HepG2 (cell line): ENCODE data around the gene ZNF544. TPM values are rescaled to one million over a fixed set of nuclear protein-coding genes. Genes with fewer than 3 reads are reported as not detected.
"Not testable (repeated sequence)": the region's sequence is repeated elsewhere in the genome, so short reads cannot be mapped to it uniquely, and the experiment has no call there.

Experiments used
- ATAC-seq: fragments of 200-7000 bp; cut with Tn5 transposase; 3 replicates; pipeline ENCODE4 v1.9.1; 2020; ENCODE audit warnings: mild to moderate bottlenecking, moderate library complexity
- BruUV-seq: library from RNA; stranded (reverse); fragments of 400-500 nt; replicated peaks from 2 replicates; lab custom pipeline; 2021; lab: Mats Ljungman, UMichigan
- CTCF ChIA-PET: fragments of 300-600 bp; formaldehyde crosslinking; extraction: SDS; loops from one replicate; lab custom pipeline; 2021; ENCODE audit warnings: low total read pairs, inconsistent platforms, low intra/inter-chr PET ratio; lab: Yijun Ruan, JAX
- POLR2A ChIA-PET: fragments of 350-600 bp; sonication (Branson Sonifier 250); formaldehyde crosslinking; loops from one replicate; lab custom pipeline; 2020; ENCODE audit warnings: antibody characterized with exemption, inconsistent platforms; lab: Yijun Ruan, JAX
- DNase-seq: peaks from one replicate; pipeline ENCODE4 v3.0.0-alpha.2; 2015; ENCODE audit warnings: low spot score
- FAIRE-seq: peaks from 3 replicates; lab custom pipeline; 2011; peaks lifted over from hg19 to GRCh38; lab: Jason Lieb, UNC
- H2AFZ ChIP-seq: one replicate; pipeline ENCODE4 v1.6.1; 2011; ENCODE audit warnings: low read length, inconsistent platforms
- H3K27ac ChIP-seq: fragments of 300-600 bp; 3 replicates; pipeline ENCODE4 v1.8.0; 2011; ENCODE audit warnings: mixed run types, mild to moderate bottlenecking, mixed read lengths, low read length, inconsistent platforms; ENCODE audit not compliant: insufficient read depth; ENCODE audit errors: extremely low read length
- H3K27me3 ChIP-seq, 2 experiments: fragments of 200-600 bp in 1 of 2; 2 replicates in 1 of 2; 3 replicates in 1 of 2; pipeline versions ENCODE4 v1.6.0 to v1.8.0; 2011; ENCODE audit warnings: low read length in 2 of 2, mild to moderate bottlenecking in 2 of 2, moderate library complexity in 2 of 2, inconsistent platforms in 1 of 2; ENCODE audit not compliant: insufficient read depth in 2 of 2, control insufficient read depth in 1 of 2
- H3K36me3 ChIP-seq, 2 experiments: fragments of 200-600 bp in 1 of 2; replicated peaks in 1 of 2; 2 replicates in 1 of 2; 3 replicates in 1 of 2; pipeline versions ENCODE4 v1.5.1 to v1.8.0; 2011; ENCODE audit warnings: low read length in 2 of 2, inconsistent platforms in 1 of 2; ENCODE audit not compliant: insufficient read depth in 2 of 2, control insufficient read depth in 1 of 2
- H3K4me1 ChIP-seq: 2 replicates; pipeline ENCODE4 v1.5.1; 2012; ENCODE audit warnings: low read length, inconsistent platforms; ENCODE audit not compliant: insufficient read depth
- H3K4me2 ChIP-seq: 2 replicates; pipeline ENCODE4 v1.6.0; 2011; ENCODE audit warnings: low read depth, low read length, inconsistent platforms
- H3K4me3 ChIP-seq, 3 experiments: fragments of 200-600 bp in 1 of 3; sonication (generic), shearing (Covaris generic) in 1 of 3; replicated peaks in 1 of 3; 2 replicates each; pipeline ENCODE4 v1.5.1; 2011 to 2016; ENCODE audit warnings: low read length in 3 of 3, inconsistent platforms in 2 of 3, low read depth in 2 of 3, mild to moderate bottlenecking in 2 of 3, control low read depth in 1 of 3, mixed read lengths in 1 of 3; ENCODE audit not compliant: insufficient read depth in 1 of 3
- H3K79me2 ChIP-seq: one replicate; pipeline ENCODE4 v1.6.1; 2011; ENCODE audit warnings: low read length, inconsistent platforms; ENCODE audit not compliant: insufficient read depth
- H3K9ac ChIP-seq: 2 replicates; pipeline ENCODE4 v1.6.0; 2011; ENCODE audit warnings: mild to moderate bottlenecking, low read depth, low read length, inconsistent platforms; ENCODE audit not compliant: insufficient read depth
- H3K9me3 ChIP-seq: 2 replicates; pipeline ENCODE4 v1.5.1; 2012; ENCODE audit warnings: mild to moderate bottlenecking, low read length
- H4K20me1 ChIP-seq: 2 replicates; pipeline ENCODE4 v1.6.0; 2011; ENCODE audit warnings: inconsistent platforms, mild to moderate bottlenecking, low read length, moderate library complexity; ENCODE audit not compliant: insufficient read depth
- CTCF ChIP-seq: sonication (generic); formaldehyde crosslinking; IDR thresholded peaks from 2 replicates; pipeline ENCODE4 v1.5.0; 2020; ENCODE audit warnings: mild to moderate bottlenecking, missing genetic modification reagents, moderate library complexity
- POGZ ChIP-seq: sonication (generic); formaldehyde crosslinking; IDR thresholded peaks from 2 replicates; pipeline ENCODE4 v1.4.0; 2020; ENCODE audit warnings: mild to moderate bottlenecking, missing genetic modification reagents
- RAD21 ChIP-seq: fragments of 450-650 bp; formaldehyde crosslinking; IDR thresholded peaks from 2 replicates; pipeline ENCODE4 v1.5.0; 2020; ENCODE audit warnings: mild to moderate bottlenecking
- STAG1 ChIP-seq: sonication (generic); formaldehyde crosslinking; IDR thresholded peaks from 2 replicates; pipeline ENCODE4 v1.4.0; 2020; ENCODE audit warnings: missing genetic modification reagents
- ZBTB33 ChIP-seq: sonication (generic); formaldehyde crosslinking; IDR thresholded peaks from 2 replicates; pipeline ENCODE4 v1.4.0; 2020; ENCODE audit warnings: missing genetic modification reagents
- ZBTB38 ChIP-seq: sonication (generic); formaldehyde crosslinking; IDR thresholded peaks from 2 replicates; pipeline ENCODE4 v1.5.1; 2020; ENCODE audit warnings: mild to moderate bottlenecking, missing genetic modification reagents
- ZMYM4 ChIP-seq: sonication (generic); formaldehyde crosslinking; IDR thresholded peaks from 2 replicates; pipeline ENCODE4 v1.8.1; 2023; ENCODE audit warnings: mild to moderate bottlenecking, missing genetic modification reagents
- ZNF687 ChIP-seq: sonication (generic); formaldehyde crosslinking; IDR thresholded peaks from 2 replicates; pipeline ENCODE4 v1.5.1; 2020; ENCODE audit warnings: mild to moderate bottlenecking, missing genetic modification reagents, moderate library complexity
- WGBS: methylation state at CpG from one replicate; pipeline ENCODE4 v1.1.6; 2017; ENCODE audit warnings: low lambda C conversion rate; 5-methylcytosine and 5-hydroxymethylcytosine counted together
- in situ Hi-C: cut with HindIII; loops from 2 replicates; pipeline ENCODE4 v1.10.0; 2017; ENCODE audit warnings: low pct_unique_long_range_greater_than_20kb; ENCODE audit not compliant: extremely low pct_ligation_motif_present
- intact Hi-C: fragments of 100-400 bp; cut with micrococcal nuclease; formaldehyde crosslinking; loops from one replicate; pipeline ENCODE4 v1.10.0; 2022; ENCODE audit not compliant: unreplicated experiment
- polyA plus RNA-seq, 8 experiments: library from polyadenylated mRNA; depleted of rRNA in 3 of 8; stranded (reverse) in 7 of 8; unstranded in 1 of 8; fragments of >200 nt; fragmentation: Illumina TruSeq in 4 of 8; extraction: Trizol in 4 of 8; gene quantifications; 2 replicates each; pipeline versions ENCODE4 v1.2.1 to v1.2.3, GENCODE V29; 2011 to 2016; ENCODE audit warnings: low read depth in 4 of 8, missing spikeins in 1 of 8, mixed read lengths in 1 of 8; ENCODE audit not compliant: insufficient read depth in 1 of 8
- total RNA-seq, 5 experiments: library from RNA; depleted of rRNA; stranded (reverse); fragments of >200 nt; fragmentation: Illumina TruSeq; extraction: Trizol; gene quantifications; 2 replicates each; pipeline ENCODE4 v1.2.3, GENCODE V29; 2016; ENCODE audit warnings: low read depth in 1 of 5

ZNF544 gene
- total and polyA plus RNA-seq, 2 of the 13 experiments (the other 11 are each of a cell fraction or from before 2014, with no cell fraction given): 13.1 to 17.0 TPM

- peaks cover 13 to 57% of the 10 kb centered on the region in 2 experiments for H3K36me3 ChIP-seq
- 91% methylated on average over 13 of the region's 13 CpGs for WGBS
- H3K4me2 ChIP-seq, DNase-seq, FAIRE-seq, intact Hi-C loops, H3K27ac ChIP-seq: not testable (repeated sequence)
- peak; percentile 53 for TF ChIP-seq STAG1 (CRISPR knock-in tag)
- peak; percentile 58; the same call in 1 of the 2 replicates for TF ChIP-seq RAD21 (CRISPR knock-in tag)
- TF ChIP-seq ZBTB38 (CRISPR knock-in tag): peak; percentile 60; the same call in 1 of the 2 replicates
- TF ChIP-seq ZNF687 (CRISPR knock-in tag): 0 out of 2 replicates have a peak, but pooled peaks have one; percentile 7
- peak; percentile 44; the same call in 1 of the 2 replicates for TF ChIP-seq ZMYM4 (CRISPR knock-in tag)
- TF ChIP-seq POGZ (CRISPR knock-in tag): 0 out of 2 replicates have a peak, but pooled peaks have one; percentile 32
- TF ChIP-seq CTCF: peak; percentile 66
- peak; percentile 98 for TF ChIP-seq ZBTB33 (CRISPR knock-in tag)
- TF ChIP-seq, all 625 proteins: peak for 8; not testable (repeated sequence) for 617
- in situ Hi-C loops, BruUV-seq, H4K20me1 ChIP-seq, H3K9ac ChIP-seq, H3K4me3 ChIP-seq, H3K27me3 ChIP-seq, H3K9me3 ChIP-seq, H2AFZ ChIP-seq, POLR2A ChIA-PET, ATAC-seq: not testable (repeated sequence)
- CTCF ChIA-PET: interaction anchor here (2.4 kb wide), 1 partner anchor 129 kb away, joined by 11 read pairs; the partner anchor contains the start of gene ZNF274
- peaks cover 19% of the 10 kb centered on the region for H3K4me1 ChIP-seq
- H3K79me2 ChIP-seq: peaks cover 15% of the 10 kb centered on the region
Observed at GRCh38 chr19:58310685-58311084, 82.0 kb downstream of the ZNF544 start.
